CD14-positive monocyte (primary cell): ENCODE measurements around the gene ABHD5. TPM values are rescaled to one million over a fixed set of nuclear protein-coding genes. Genes with fewer than 3 reads are reported as not detected.

Experiments used
- DNase-seq, 3 donors: peaks; one replicate each; pipeline ENCODE4 v3.0.0-alpha.2; 2011 to 2022
- H2AFZ ChIP-seq: 2 replicates; pipeline ENCODE4 v1.6.0; 2012; ENCODE audit warnings: mild to moderate bottlenecking, low read depth, low read length, inconsistent platforms; ENCODE audit not compliant: insufficient read depth, poor library complexity, severe bottlenecking
- H3K27ac ChIP-seq, 2 donors: 1 replicate in 1 of 2; 2 replicates in 1 of 2; pipeline ENCODE4 v1.5.1; 2012 to 2013; ENCODE audit warnings: low read length in 2 of 2, control low read depth in 1 of 2, inconsistent platforms in 1 of 2, low read depth in 1 of 2, mild to moderate bottlenecking in 1 of 2
- H3K27me3 ChIP-seq, 2 donors: one replicate each; pipeline versions ENCODE4 v1.6.0 to v1.6.1; 2011 to 2013; ENCODE audit warnings: low read length in 2 of 2; ENCODE audit not compliant: control insufficient read depth in 2 of 2, insufficient read depth in 2 of 2
- H3K36me3 ChIP-seq, 2 donors: replicated peaks in 1 of 2; 1 replicate in 1 of 2; 2 replicates in 1 of 2; pipeline versions ENCODE4 v1.5.1 to v1.6.1; 2012 to 2013; ENCODE audit warnings: low read length in 2 of 2, control low read depth in 1 of 2, inconsistent platforms in 1 of 2, mild to moderate bottlenecking in 1 of 2; ENCODE audit not compliant: insufficient read depth in 2 of 2, control insufficient read depth in 1 of 2
- H3K4me1 ChIP-seq, 2 donors: 1 replicate in 1 of 2; 2 replicates in 1 of 2; pipeline versions ENCODE4 v1.5.1 to v1.6.1; 2012 to 2013; ENCODE audit warnings: low read length in 2 of 2, control low read depth in 1 of 2, inconsistent platforms in 1 of 2, mild to moderate bottlenecking in 1 of 2, moderate library complexity in 1 of 2; ENCODE audit not compliant: insufficient read depth in 2 of 2, control insufficient read depth in 1 of 2
- H3K4me2 ChIP-seq: replicated peaks from 2 replicates; pipeline ENCODE3; 2012; ENCODE audit warnings: low read length, moderate library complexity, mild to moderate bottlenecking; ENCODE audit not compliant: poor library complexity, severe bottlenecking; ENCODE audit errors: extremely low read depth
- H3K4me3 ChIP-seq, 3 experiments: fragments of 200-600 bp in 1 of 3; sonication (generic) in 1 of 3; replicated peaks in 1 of 3; 1 replicate in 2 of 3; 2 replicates in 1 of 3; pipeline ENCODE4 v1.5.1; 2011 to 2013; ENCODE audit warnings: low read length in 3 of 3, mild to moderate bottlenecking in 3 of 3, control low read depth in 2 of 3, low read depth in 2 of 3, inconsistent platforms in 1 of 3, moderate library complexity in 1 of 3
- H3K79me2 ChIP-seq: 2 replicates; pipeline ENCODE4 v1.6.0; 2012; ENCODE audit warnings: mild to moderate bottlenecking, control low read depth, inconsistent platforms, low read length, moderate library complexity; ENCODE audit not compliant: insufficient read depth
- H3K9ac ChIP-seq: 2 replicates; pipeline ENCODE4 v1.6.0; 2017; ENCODE audit warnings: low read length, mild to moderate bottlenecking; ENCODE audit not compliant: insufficient read depth, poor library complexity, severe bottlenecking
- H3K9me3 ChIP-seq, 2 donors: replicated peaks in 1 of 2; 1 replicate in 1 of 2; 2 replicates in 1 of 2; pipeline versions ENCODE4 v1.5.1 to v1.6.1; 2012 to 2013; ENCODE audit warnings: low read length in 2 of 2, control low read depth in 1 of 2; ENCODE audit not compliant: control insufficient read depth in 1 of 2, insufficient read depth in 1 of 2
- H4K20me1 ChIP-seq: 2 replicates; pipeline ENCODE4 v1.6.0; 2012; ENCODE audit warnings: mild to moderate bottlenecking, low read length, control low read depth, moderate library complexity; ENCODE audit not compliant: insufficient read depth
- H3K27ac Mint-ChIP-seq, 7 donors: one replicate each; pipeline ENCODE4 v1.8.0; 2020; ENCODE audit warnings: mild to moderate bottlenecking in 7 of 7, mixed read lengths in 7 of 7, moderate library complexity in 6 of 7, inconsistent platforms in 2 of 7
- H3K27me3 Mint-ChIP-seq, 3 donors: one replicate each; pipeline ENCODE4 v1.8.0; 2021 to 2022; ENCODE audit warnings: low read depth in 3 of 3, mild to moderate bottlenecking in 3 of 3, mixed read lengths in 3 of 3, moderate library complexity in 3 of 3, inconsistent platforms in 1 of 3
- H3K36me3 Mint-ChIP-seq, 2 donors: one replicate each; pipeline ENCODE4 v1.8.0; 2020; ENCODE audit warnings: mixed read lengths in 2 of 2, inconsistent platforms in 1 of 2, mild to moderate bottlenecking in 1 of 2
- H3K4me1 Mint-ChIP-seq: one replicate; pipeline ENCODE4 v1.8.0; 2020; ENCODE audit warnings: mild to moderate bottlenecking, mixed read lengths
- H3K4me3 Mint-ChIP-seq, 2 donors: one replicate each; pipeline ENCODE4 v1.8.0; 2020; ENCODE audit warnings: mild to moderate bottlenecking in 2 of 2, mixed read lengths in 2 of 2, moderate library complexity in 1 of 2
- H3K9me3 Mint-ChIP-seq, 7 donors: one replicate each; pipeline ENCODE4 v1.8.0; 2020 to 2022; ENCODE audit warnings: mixed read lengths in 7 of 7, mild to moderate bottlenecking in 6 of 7, moderate library complexity in 6 of 7, inconsistent platforms in 2 of 7
- CTCF ChIP-seq: fragments of 200-600 bp; IDR thresholded peaks from one replicate; pipeline ENCODE4 v1.8.0; 2022; ENCODE audit warnings: antibody characterized with exemption, mild to moderate bottlenecking
- WGBS: methylation state at CpG from one replicate; pipeline ENCODE4 v1.1.5; 2013; ENCODE audit warnings: missing lambda C conversion rate; ENCODE audit not compliant: insufficient coverage; 5-methylcytosine and 5-hydroxymethylcytosine counted together
- intact Hi-C, 2 donors: fragments of 100-400 bp; cut with micrococcal nuclease; formaldehyde crosslinking; loops; one replicate each; pipeline versions ENCODE4 v1.15.0 to v1.15.1; 2023
- polyA plus RNA-seq, 3 donors: library from polyadenylated mRNA; depleted of rRNA in 1 of 3; unstranded in 2 of 3; stranded (reverse) in 1 of 3; fragments of 300-500 nt in 2 of 3; fragments of >200 nt in 1 of 3; fragmentation: Illumina TruSeq in 2 of 3; gene quantifications; 1 replicate in 2 of 3; 2 replicates in 1 of 3; pipeline ENCODE4 v1.2.3, GENCODE V29; 2012 to 2021

ABHD5 gene
- polyA plus RNA-seq, 3 donors, result 32.9 to 40.0 (median 34.5) TPM

GRCh38 chr3:43768381-43768973 lies 77.7 kb downstream of the ABHD5 start:
- 34% methylated on average over 3 of the region's 5 CpGs for WGBS
- H3K36me3 ChIP-seq, result no peaks in the 10 kb centered on the region
- no peak for TF ChIP-seq CTCF
- H3K9ac ChIP-seq, result no peak overlapping the region
- H3K4me3 ChIP-seq, result peak overlapping the region in 1 of 3 experiments; percentile 68
- H3K79me2 ChIP-seq, result no peaks in the 10 kb centered on the region
- peaks cover 22 to 25% of the 10 kb centered on the region in 2 donors for H3K4me1 ChIP-seq
- no peaks in the 10 kb centered on the region for H3K36me3 Mint-ChIP-seq
- no peak for DNase-seq
- no peaks in the 10 kb centered on the region for H3K9me3 ChIP-seq
- peak overlapping the region; percentile 70 for H3K4me2 ChIP-seq
- no peaks in the 10 kb centered on the region for H3K27me3 ChIP-seq
- H4K20me1 ChIP-seq, result no peaks in the 10 kb centered on the region
- peak overlapping the region; percentile 78 for H2AFZ ChIP-seq
- peak overlapping the region in 1 of 7 donors; percentile 51 for H3K27ac Mint-ChIP-seq
- H3K27ac ChIP-seq, result no peak overlapping the region
- H3K4me3 Mint-ChIP-seq, result peak overlapping the region in 1 of 2 donors; percentile 17
- peaks cover 0 to 2% (median 0%) of the 10 kb centered on the region in 7 donors for H3K9me3 Mint-ChIP-seq
- intact Hi-C loops, result no loop called here
- H3K27me3 Mint-ChIP-seq, result peaks cover 0 to 4% (median 2%) of the 10 kb centered on the region in 3 donors
- H3K4me1 Mint-ChIP-seq, result peaks cover 29% of the 10 kb centered on the region

- peak overlapping the region; percentile 78 for H2AFZ ChIP-seq
- no peaks in the 10 kb centered on the region for H3K9me3 ChIP-seq
- no peak overlapping the region for H3K9ac ChIP-seq
- no peaks in the 10 kb centered on the region for H4K20me1 ChIP-seq
- no peaks in the 10 kb centered on the region for H3K27me3 ChIP-seq
- no peak overlapping the region for H3K27ac ChIP-seq
- peak overlapping the region; percentile 3 to 68 (median 26) for H3K4me3 ChIP-seq
- H3K4me1 ChIP-seq, result peaks cover 29 to 31% of the 10 kb centered on the region in 2 donors
- peak; percentile 84 to 88 (median 85) for DNase-seq
- Mint-ChIP-seq H3K9me3 (peaks cover 0 to 2% (median 0%) of the 10 kb centered on the region in 7 donors), H3K27ac (peak overlapping the region in 4 of 7 donors; percentile 51 to 72 (median 54)), H3K36me3 (no peaks in the 10 kb centered on the region), H3K4me1 (peaks cover 36% of the 10 kb centered on the region), H3K4me3 (peak overlapping the region; percentile 76 to 90), H3K27me3 (peaks cover 0 to 4% (median 2%) of the 10 kb centered on the region in 3 donors)
- WGBS, result 14% methylated on average over 20 of the region's 22 CpGs
- H3K4me2 ChIP-seq, result peak overlapping the region; percentile 70
- H3K36me3 ChIP-seq, result no peaks in the 10 kb centered on the region
- H3K79me2 ChIP-seq, result no peaks in the 10 kb centered on the region
- peak; percentile 96 for TF ChIP-seq CTCF
- intact Hi-C loops, result no loop called here
Measured at GRCh38 chr3:43769097-43769884, 78.6 kb downstream of the ABHD5 start.
